T-helper 1 cell treated with Interleukin-12 subunit alpha and Interleukin-12 subunit beta and Interleukin-4 antibody, amounts not matched to agents 30 μg/mL and 1 μg/mL, for 36 hours (primary cell): Measurements from ENCODE around the gene EMSY.

Experiments used
- H3K27ac Mint-ChIP-seq: one replicate; pipeline ENCODE4 v1.8.0; 2021; ENCODE audit warnings: mild to moderate bottlenecking, mixed read lengths
- H3K27me3 Mint-ChIP-seq: one replicate; pipeline ENCODE4 v1.8.0; 2021; ENCODE audit warnings: low read depth, mixed read lengths
- H3K36me3 Mint-ChIP-seq: one replicate; pipeline ENCODE4 v1.8.0; 2021; ENCODE audit warnings: low read depth, mixed read lengths
- H3K4me1 Mint-ChIP-seq: one replicate; pipeline ENCODE4 v1.8.0; 2021; ENCODE audit warnings: low read depth, mixed read lengths
- H3K4me3 Mint-ChIP-seq: one replicate; pipeline ENCODE4 v1.8.0; 2021; ENCODE audit warnings: mild to moderate bottlenecking, moderate library complexity, mixed read lengths
- H3K9me3 Mint-ChIP-seq: one replicate; pipeline ENCODE4 v1.8.0; 2021; ENCODE audit warnings: mixed read lengths

EMSY gene

GRCh38 chr11:76523786-76524436 lies 79.1 kb downstream of the EMSY start:
- Mint-ChIP-seq H3K4me1 (no peaks in the 10 kb centered on the region), H3K36me3 (peaks cover 22% of the 10 kb centered on the region), H3K27me3 (no peaks in the 10 kb centered on the region), H3K9me3 (no peaks in the 10 kb centered on the region), H3K27ac (no peak overlapping the region), H3K4me3 (no peak overlapping the region)

DNA sequence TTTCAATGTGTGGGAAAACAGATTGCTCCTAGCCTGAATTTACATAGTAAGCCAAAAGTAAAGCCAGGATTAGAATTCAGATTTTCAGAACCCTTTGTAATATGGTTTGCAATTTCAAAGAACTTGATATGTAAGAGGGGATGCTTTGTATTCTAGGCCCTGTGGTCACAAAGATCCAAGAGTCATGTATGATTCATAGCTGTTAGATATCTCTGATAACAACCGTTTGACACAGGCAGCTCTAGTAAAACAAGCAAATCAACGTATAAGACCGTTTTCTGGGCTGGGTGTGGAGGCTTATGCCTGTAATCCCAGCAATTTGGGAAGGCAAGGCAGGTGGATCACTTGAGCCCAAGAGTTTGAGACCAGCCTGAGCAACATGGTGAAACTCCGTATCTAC lies 79.6 kb downstream of the EMSY start:
- no peak overlapping the region for H3K27ac Mint-ChIP-seq
- no peaks in the 10 kb centered on the region for H3K4me1 Mint-ChIP-seq
- H3K9me3 Mint-ChIP-seq = no peaks in the 10 kb centered on the region
- no peak overlapping the region for H3K4me3 Mint-ChIP-seq
- no peaks in the 10 kb centered on the region for H3K27me3 Mint-ChIP-seq
- H3K36me3 Mint-ChIP-seq = peaks cover 25% of the 10 kb centered on the region

DNA sequence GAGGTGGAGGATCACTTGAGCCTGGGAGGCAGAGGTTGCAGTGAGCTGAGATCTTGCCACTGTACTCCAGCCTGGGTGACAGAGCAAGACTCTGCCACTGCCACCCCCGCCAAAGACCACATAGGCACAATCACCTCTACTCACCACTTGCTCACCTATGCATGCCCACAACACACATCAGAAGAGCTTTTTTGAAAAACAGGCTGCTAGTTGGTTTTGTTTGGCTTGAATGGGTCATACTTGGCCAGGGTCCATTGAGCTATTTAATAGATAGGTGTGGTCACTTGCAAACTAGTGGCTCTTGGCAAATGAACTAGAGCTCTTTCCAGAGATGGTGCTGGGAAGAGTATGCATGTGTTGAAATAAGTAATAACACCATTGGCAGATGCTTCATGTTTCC lies 80.1 kb downstream of the EMSY start:
- no peak overlapping the region for H3K4me3 Mint-ChIP-seq
- H3K27me3 Mint-ChIP-seq = no peaks in the 10 kb centered on the region
- H3K27ac Mint-ChIP-seq = no peak overlapping the region
- H3K9me3 Mint-ChIP-seq = no peaks in the 10 kb centered on the region
- no peaks in the 10 kb centered on the region for H3K4me1 Mint-ChIP-seq
- peaks cover 26% of the 10 kb centered on the region for H3K36me3 Mint-ChIP-seq

GRCh38 chr11:76526878-76527277 lies 82.1 kb downstream of the EMSY start:
- Mint-ChIP-seq H3K36me3 (peaks cover 24% of the 10 kb centered on the region), H3K27me3 (no peaks in the 10 kb centered on the region), H3K4me1 (no peaks in the 10 kb centered on the region), H3K9me3 (no peaks in the 10 kb centered on the region), H3K4me3 (no peak overlapping the region), H3K27ac (no peak overlapping the region)

GRCh38 chr11:76542436-76542835 lies 97.6 kb downstream of the EMSY start:
- Mint-ChIP-seq H3K4me3 (no peak overlapping the region), H3K27me3 (no peaks in the 10 kb centered on the region), H3K36me3 (peaks cover 42% of the 10 kb centered on the region), H3K4me1 (peaks cover 10% of the 10 kb centered on the region), H3K27ac (no peak overlapping the region), H3K9me3 (no peaks in the 10 kb centered on the region)

- peaks cover 10% of the 10 kb centered on the region for H3K4me1 Mint-ChIP-seq
- no peaks in the 10 kb centered on the region for H3K9me3 Mint-ChIP-seq
- no peak overlapping the region for H3K4me3 Mint-ChIP-seq
- H3K36me3 Mint-ChIP-seq = peaks cover 38% of the 10 kb centered on the region
- H3K27me3 Mint-ChIP-seq = no peaks in the 10 kb centered on the region
- H3K27ac Mint-ChIP-seq = no peak overlapping the region
Observed at GRCh38 chr11:76543006-76543703, 98.3 kb downstream of the EMSY start.

GRCh38 chr11:76550781-76551180 lies 106.0 kb downstream of the EMSY start:
- Mint-ChIP-seq H3K36me3 (peaks cover 19% of the 10 kb centered on the region), H3K9me3 (no peaks in the 10 kb centered on the region), H3K27me3 (no peaks in the 10 kb centered on the region), H3K4me3 (no peak overlapping the region), H3K27ac (no peak overlapping the region), H3K4me1 (peaks cover 12% of the 10 kb centered on the region)

DNA sequence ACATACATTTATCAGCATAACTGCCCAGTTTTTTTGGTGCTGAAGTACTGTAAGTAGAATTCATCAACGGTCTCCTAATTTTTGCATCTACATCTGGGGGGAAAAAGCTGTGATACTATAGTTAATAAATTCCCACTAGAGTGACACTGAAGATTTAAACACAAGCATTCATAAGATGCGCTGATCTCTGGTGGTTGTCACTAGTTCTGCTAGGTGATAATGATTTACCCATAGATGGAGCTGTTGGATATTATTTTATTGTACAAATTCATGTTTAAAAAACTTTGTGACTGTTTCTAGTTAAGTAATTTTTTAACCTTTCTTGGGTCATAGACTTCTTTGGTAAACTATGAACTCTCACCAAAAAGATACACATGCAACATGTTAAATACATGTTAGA lies 106.6 kb downstream of the EMSY start:
- Mint-ChIP-seq H3K4me3 (no peak overlapping the region), H3K27ac (no peak overlapping the region), H3K4me1 (peaks cover 6% of the 10 kb centered on the region), H3K9me3 (no peaks in the 10 kb centered on the region), H3K36me3 (peaks cover 15% of the 10 kb centered on the region), H3K27me3 (no peaks in the 10 kb centered on the region)

DNA sequence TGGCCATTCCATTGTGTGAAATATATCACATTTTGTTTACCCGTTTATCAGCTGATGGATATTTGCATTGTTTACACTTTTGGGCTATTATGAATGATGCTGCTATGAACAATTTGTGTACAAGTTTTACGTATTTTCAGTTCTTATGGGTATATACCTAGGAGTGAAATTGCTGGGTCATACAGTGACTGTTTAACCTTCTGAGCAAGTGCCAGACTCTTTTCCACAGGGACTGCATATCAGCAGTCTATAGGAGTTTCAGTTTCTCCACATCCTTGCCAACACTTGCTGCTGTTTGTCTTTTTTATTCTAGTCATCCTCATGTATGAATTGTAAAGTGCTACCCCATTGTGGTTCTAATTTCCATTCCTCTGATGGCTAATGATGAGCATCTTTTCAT lies 108.2 kb downstream of the EMSY start:
- Mint-ChIP-seq H3K27ac (no peak overlapping the region), H3K36me3 (peaks cover 10% of the 10 kb centered on the region), H3K27me3 (no peaks in the 10 kb centered on the region), H3K9me3 (no peaks in the 10 kb centered on the region), H3K4me1 (peaks cover 6% of the 10 kb centered on the region), H3K4me3 (no peak overlapping the region)

- peaks cover 6% of the 10 kb centered on the region for H3K4me1 Mint-ChIP-seq
- H3K4me3 Mint-ChIP-seq = no peak overlapping the region
- H3K27ac Mint-ChIP-seq = no peak overlapping the region
- peaks cover 4% of the 10 kb centered on the region for H3K27me3 Mint-ChIP-seq
- H3K9me3 Mint-ChIP-seq = no peaks in the 10 kb centered on the region
- peaks cover 10% of the 10 kb centered on the region for H3K36me3 Mint-ChIP-seq
Observed at GRCh38 chr11:76553554-76554476, 109.0 kb downstream of the EMSY start.

GRCh38 chr11:76554767-76555166 lies 109.9 kb downstream of the EMSY start:
- peaks cover 8% of the 10 kb centered on the region for H3K36me3 Mint-ChIP-seq
- H3K9me3 Mint-ChIP-seq = no peaks in the 10 kb centered on the region
- H3K4me1 Mint-ChIP-seq = peaks cover 6% of the 10 kb centered on the region
- H3K27me3 Mint-ChIP-seq = peaks cover 4% of the 10 kb centered on the region
- no peak overlapping the region for H3K4me3 Mint-ChIP-seq
- H3K27ac Mint-ChIP-seq = no peak overlapping the region

GRCh38 chr11:76557466-76557865 lies 112.6 kb downstream of the EMSY start:
- H3K27me3 Mint-ChIP-seq = peaks cover 8% of the 10 kb centered on the region
- H3K9me3 Mint-ChIP-seq = no peaks in the 10 kb centered on the region
- H3K4me1 Mint-ChIP-seq = peaks cover 10% of the 10 kb centered on the region
- peaks cover 5% of the 10 kb centered on the region for H3K36me3 Mint-ChIP-seq
- no peak overlapping the region for H3K4me3 Mint-ChIP-seq
- no peak overlapping the region for H3K27ac Mint-ChIP-seq

DNA sequence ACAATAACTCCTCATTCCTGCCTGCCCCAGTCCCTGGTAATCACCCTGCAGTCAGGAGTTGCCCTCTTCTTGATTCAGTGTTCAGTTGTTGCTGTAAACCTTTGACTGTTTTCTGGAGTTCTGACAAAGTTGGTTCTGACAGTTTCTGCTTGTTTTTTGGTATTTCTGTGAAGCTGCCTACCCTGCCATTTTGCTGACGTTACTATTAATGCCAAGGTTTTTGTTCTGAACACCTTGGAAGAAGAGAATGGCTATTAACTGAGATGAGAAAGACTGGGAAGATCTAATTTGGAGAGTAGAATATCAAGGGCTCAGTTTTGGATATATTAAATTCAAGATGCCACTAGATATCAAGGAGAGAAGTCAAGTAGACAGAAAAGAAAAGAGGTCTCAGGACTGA lies 113.7 kb downstream of the EMSY start:
- Mint-ChIP-seq H3K4me1 (peaks cover 7% of the 10 kb centered on the region), H3K27me3 (peaks cover 12% of the 10 kb centered on the region), H3K27ac (no peak overlapping the region), H3K36me3 (peaks cover 2% of the 10 kb centered on the region), H3K9me3 (no peaks in the 10 kb centered on the region), H3K4me3 (no peak overlapping the region)

DNA sequence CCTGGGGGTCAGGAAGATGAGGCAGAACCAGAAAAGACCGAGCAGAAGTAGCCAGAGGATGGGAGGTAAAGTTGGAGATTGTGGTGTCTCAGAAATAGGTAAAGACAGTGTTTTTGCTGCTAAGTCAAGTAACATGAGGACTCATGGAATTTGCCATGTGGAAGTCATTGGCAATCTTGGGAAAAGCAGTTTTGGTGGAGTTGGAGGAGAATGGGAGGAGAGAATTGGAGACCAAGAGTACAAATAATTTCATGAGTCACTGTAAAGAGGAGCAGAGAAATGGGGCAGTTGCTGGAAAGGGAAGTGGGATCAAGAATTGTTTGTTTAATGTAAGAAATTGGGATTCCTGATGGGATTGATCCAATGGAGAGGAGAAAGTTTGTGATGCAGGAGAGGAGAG lies 114.1 kb downstream of the EMSY start:
- peaks cover 4% of the 10 kb centered on the region for H3K4me1 Mint-ChIP-seq
- no peaks in the 10 kb centered on the region for H3K9me3 Mint-ChIP-seq
- H3K36me3 Mint-ChIP-seq = no peaks in the 10 kb centered on the region
- H3K4me3 Mint-ChIP-seq = no peak overlapping the region
- H3K27me3 Mint-ChIP-seq = peaks cover 12% of the 10 kb centered on the region
- H3K27ac Mint-ChIP-seq = no peak overlapping the region

DNA sequence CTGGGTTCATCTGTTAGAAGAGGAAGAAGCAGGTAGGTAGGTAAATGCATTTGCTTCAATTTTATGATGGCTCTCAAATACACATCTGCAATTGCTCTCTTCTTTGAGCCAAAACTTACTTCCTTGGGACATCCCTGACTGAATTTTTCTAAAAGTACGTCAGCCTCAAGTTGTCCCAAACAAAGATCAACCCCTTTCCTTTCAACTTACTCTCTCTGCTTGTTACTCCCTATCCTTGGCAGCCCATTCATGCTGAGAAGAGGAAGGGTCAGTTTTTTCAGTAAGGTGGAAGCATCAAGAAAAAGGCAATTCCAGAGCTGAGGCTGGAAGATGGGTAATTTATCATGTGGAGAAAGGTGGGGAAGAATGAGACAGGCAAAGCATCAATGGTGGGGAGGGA lies 114.5 kb downstream of the EMSY start:
- peaks cover 4% of the 10 kb centered on the region for H3K4me1 Mint-ChIP-seq
- no peaks in the 10 kb centered on the region for H3K9me3 Mint-ChIP-seq
- no peak overlapping the region for H3K27ac Mint-ChIP-seq
- peaks cover 16% of the 10 kb centered on the region for H3K27me3 Mint-ChIP-seq
- H3K36me3 Mint-ChIP-seq = no peaks in the 10 kb centered on the region
- H3K4me3 Mint-ChIP-seq = no peak overlapping the region
